ENCODE data around the gene CNTNAP2. TPM values are rescaled to one million over a fixed set of nuclear protein-coding genes. Genes with fewer than 3 reads are reported as not detected.

The CNTNAP2 gene
- total RNA-seq, 1 experiment from 2014 or later: 64.5 TPM

DNA sequence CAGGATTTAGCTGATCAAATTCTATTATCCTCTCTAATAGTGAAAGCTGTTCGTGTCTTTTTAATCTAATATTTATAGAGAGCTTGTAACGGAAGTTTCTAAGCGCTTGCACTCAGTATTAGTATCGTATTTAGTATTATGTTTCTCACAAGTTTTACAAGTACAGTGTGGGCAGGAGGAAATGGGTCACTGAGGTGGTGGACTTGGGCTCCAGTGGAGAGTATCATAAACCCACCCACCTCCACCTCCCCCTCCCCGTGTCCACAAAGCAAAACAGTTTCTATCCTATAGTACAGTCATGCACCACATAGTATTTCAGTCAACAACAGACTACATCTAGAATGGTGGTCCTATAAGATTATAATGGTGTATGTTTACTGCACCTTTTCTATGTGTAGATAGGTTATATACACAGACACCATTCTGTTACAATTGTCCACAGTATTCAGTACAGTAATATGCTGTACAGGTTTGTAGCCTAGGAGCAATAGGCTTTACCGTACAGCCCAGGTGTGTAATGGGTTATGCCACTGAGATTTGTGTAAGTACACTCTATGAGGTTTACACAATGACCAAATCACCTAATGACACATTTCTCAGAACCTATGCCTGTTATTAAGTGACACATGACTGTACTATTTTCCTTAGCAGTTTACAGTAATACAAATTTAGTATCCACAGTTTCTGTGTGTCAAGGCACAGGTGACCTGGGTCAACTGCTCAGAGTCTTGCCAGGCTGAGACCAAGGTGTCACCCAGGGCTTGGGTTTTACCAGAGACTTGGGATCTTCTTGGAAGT is 1452.7 kb downstream of the CNTNAP2 start:
- Histone ChIP-seq H3K18ac (ENCODE audit: insufficient read length, low read depth, low read length) (no peak overlapping the region), H4K8ac (replicated peaks; ENCODE audit: insufficient read length, low read depth, low read length) (no peak overlapping the region), H2AK5ac (ENCODE audit: insufficient read length, low read length) (no peak overlapping the region), H3K56ac (ENCODE audit: insufficient read length, low read depth, low read length) (no peak overlapping the region), H3K9me3 (ENCODE audit: control insufficient read depth, low read depth, low read length) (no peaks in the 10 kb centered on the region), H2BK5ac (ENCODE audit: insufficient read length, low read length) (no peak overlapping the region), H3K4me2 (ENCODE audit: insufficient read depth, insufficient read length, low read length) (no peak overlapping the region), H3K4me1 (ENCODE audit: insufficient read depth, low read length) (no peaks in the 10 kb centered on the region; the same call in 1 of the 2 replicates), H2BK12ac (ENCODE audit: insufficient read length, low read depth, low read length) (no peak overlapping the region), H3K27ac (ENCODE audit: insufficient read length, low read depth, low read length) (no peak overlapping the region), H4K91ac (ENCODE audit: insufficient read length, low read depth, low read length) (no peak overlapping the region), H3K14ac (ENCODE audit: insufficient read depth, low read length) (no peak overlapping the region), H2BK20ac (ENCODE audit: low read depth, low read length, poor library complexity, severe bottlenecking) (no peak overlapping the region), H3T11ph (ENCODE audit: low read length) (no peak overlapping the region), H3K4ac (ENCODE audit: low read depth, low read length) (no peak overlapping the region), H4K5ac (ENCODE audit: insufficient read length, low read depth, low read length) (no peak overlapping the region), H3K79me1 (ENCODE audit: insufficient read depth, low read depth, low read length, poor library complexity, severe bottlenecking) (no peaks in the 10 kb centered on the region), H3K23ac (ENCODE audit: insufficient read length, low read depth, low read length) (no peak overlapping the region), H2BK120ac (ENCODE audit: low read depth, low read length, poor library complexity, severe bottlenecking) (no peak overlapping the region), H2BK15ac (ENCODE audit: low read depth, low read length) (no peak overlapping the region), H3K79me2 (ENCODE audit: insufficient read depth, low read length) (no peaks in the 10 kb centered on the region), H3K27me3 (ENCODE audit: insufficient read depth, low read length) (no peaks in the 10 kb centered on the region), H4K20me1 (ENCODE audit: control insufficient read depth, insufficient read depth, insufficient read length) (no peaks in the 10 kb centered on the region), H2AFZ (ENCODE audit: low read length) (no peak overlapping the region), H3K9ac (ENCODE audit: extremely low read depth, insufficient read length, low read length) (no peak overlapping the region), H3K23me2 (ENCODE audit: insufficient read length, low read depth, low read length, poor library complexity, severe bottlenecking) (no peaks in the 10 kb centered on the region)
- Mint-ChIP-seq H3K9me3 (peaks cover 0 to 5% of the 10 kb centered on the region in 2 experiments; a peak in 4 of 5 replicates), H3K4me1 (peaks cover 21 to 25% of the 10 kb centered on the region in 2 experiments), H3K36me3 (ENCODE audit: insufficient read depth in 1 of 3, low read depth in 3 of 3) (peaks cover 0 to 2% (median 0%) of the 10 kb centered on the region in 3 experiments; a peak in 2 of 7 replicates), H3K27me3 (ENCODE audit: low read depth) (no peaks in the 10 kb centered on the region), H3K4me3 (no peak overlapping the region), H3K27ac (no peak overlapping the region; a peak in 1 of 7 replicates)
- DNase-seq: no peak
- TF ChIP-seq, protein P1, sequence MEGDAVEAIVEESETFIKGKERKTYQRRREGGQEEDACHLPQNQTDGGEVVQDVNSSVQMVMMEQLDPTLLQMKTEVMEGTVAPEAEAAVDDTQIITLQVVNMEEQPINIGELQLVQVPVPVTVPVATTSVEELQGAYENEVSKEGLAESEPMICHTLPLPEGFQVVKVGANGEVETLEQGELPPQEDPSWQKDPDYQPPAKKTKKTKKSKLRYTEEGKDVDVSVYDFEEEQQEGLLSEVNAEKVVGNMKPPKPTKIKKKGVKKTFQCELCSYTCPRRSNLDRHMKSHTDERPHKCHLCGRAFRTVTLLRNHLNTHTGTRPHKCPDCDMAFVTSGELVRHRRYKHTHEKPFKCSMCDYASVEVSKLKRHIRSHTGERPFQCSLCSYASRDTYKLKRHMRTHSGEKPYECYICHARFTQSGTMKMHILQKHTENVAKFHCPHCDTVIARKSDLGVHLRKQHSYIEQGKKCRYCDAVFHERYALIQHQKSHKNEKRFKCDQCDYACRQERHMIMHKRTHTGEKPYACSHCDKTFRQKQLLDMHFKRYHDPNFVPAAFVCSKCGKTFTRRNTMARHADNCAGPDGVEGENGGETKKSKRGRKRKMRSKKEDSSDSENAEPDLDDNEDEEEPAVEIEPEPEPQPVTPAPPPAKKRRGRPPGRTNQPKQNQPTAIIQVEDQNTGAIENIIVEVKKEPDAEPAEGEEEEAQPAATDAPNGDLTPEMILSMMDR (conservative IDR thresholded peaks at IDR 0.05): no peak
- no CpG with 5 or more reads among the region's 6 CpGs for WGBS (ENCODE audit: extremely low coverage, insufficient read length, low lambda C conversion rate)
